Fibroblast of pulmonary artery (primary cell): ENCODE results near the gene GRAMD2B.

Source experiments
- DNase-seq: peaks from one replicate; pipeline ENCODE4 v3.0.0-alpha.2; 2010; ENCODE audit warnings: low read depth
- H3K4me3 ChIP-seq: replicated peaks from 2 replicates; pipeline ENCODE4 v1.5.1; 2011; ENCODE audit warnings: low read depth, mild to moderate bottlenecking, control low read depth, low read length, moderate library complexity
- CTCF ChIP-seq: IDR thresholded peaks from 2 replicates; pipeline ENCODE4 v1.5.1; 2011; ENCODE audit warnings: mild to moderate bottlenecking, control low read depth, low read length, inconsistent platforms; ENCODE audit errors: missing control alignments

GRAMD2B gene

GRCh38 chr5:126472538-126472889, 49.3 kb downstream of the GRAMD2B start:
- DNase-seq, result no peak
- no peak overlapping the region for H3K4me3 ChIP-seq
- TF ChIP-seq CTCF, result no peak

- DNase-seq, result peak; percentile 17
- TF ChIP-seq CTCF, result no peak
- H3K4me3 ChIP-seq, result no peak overlapping the region
Observed at GRCh38 chr5:126477294-126478117, 54.3 kb downstream of the GRAMD2B start.

GRCh38 chr5:126479810-126480209, 56.6 kb downstream of the GRAMD2B start:
- TF ChIP-seq CTCF, result no peak
- no peak for DNase-seq
- H3K4me3 ChIP-seq, result no peak overlapping the region

- H3K4me3 ChIP-seq, result no peak overlapping the region
- no peak for TF ChIP-seq CTCF
- DNase-seq, result no peak
Observed at GRCh38 chr5:126480824-126481223, 57.6 kb downstream of the GRAMD2B start.

- no peak for TF ChIP-seq CTCF
- H3K4me3 ChIP-seq, result no peak overlapping the region
- peak; percentile 16 for DNase-seq
Observed at GRCh38 chr5:126481243-126481642, 58.0 kb downstream of the GRAMD2B start.

- no peak overlapping the region for H3K4me3 ChIP-seq
- TF ChIP-seq CTCF, result no peak
- no peak for DNase-seq
Observed at GRCh38 chr5:126482591-126482990, 59.4 kb downstream of the GRAMD2B start.

GRCh38 chr5:126483156-126483555, 59.9 kb downstream of the GRAMD2B start:
- peak; percentile 47 for DNase-seq
- no peak for TF ChIP-seq CTCF
- no peak overlapping the region for H3K4me3 ChIP-seq
